NCI-H1048 (cell line): ENCODE data around the gene GP9.
A peak's percentile ranks its signal among the peaks of the same experiment; 100 is the strongest.

Experiments
- DNase-seq: peaks from one replicate; lab custom pipeline; 2025; lab: John Stamatoyannopoulos, UW

The GP9 gene

DNA sequence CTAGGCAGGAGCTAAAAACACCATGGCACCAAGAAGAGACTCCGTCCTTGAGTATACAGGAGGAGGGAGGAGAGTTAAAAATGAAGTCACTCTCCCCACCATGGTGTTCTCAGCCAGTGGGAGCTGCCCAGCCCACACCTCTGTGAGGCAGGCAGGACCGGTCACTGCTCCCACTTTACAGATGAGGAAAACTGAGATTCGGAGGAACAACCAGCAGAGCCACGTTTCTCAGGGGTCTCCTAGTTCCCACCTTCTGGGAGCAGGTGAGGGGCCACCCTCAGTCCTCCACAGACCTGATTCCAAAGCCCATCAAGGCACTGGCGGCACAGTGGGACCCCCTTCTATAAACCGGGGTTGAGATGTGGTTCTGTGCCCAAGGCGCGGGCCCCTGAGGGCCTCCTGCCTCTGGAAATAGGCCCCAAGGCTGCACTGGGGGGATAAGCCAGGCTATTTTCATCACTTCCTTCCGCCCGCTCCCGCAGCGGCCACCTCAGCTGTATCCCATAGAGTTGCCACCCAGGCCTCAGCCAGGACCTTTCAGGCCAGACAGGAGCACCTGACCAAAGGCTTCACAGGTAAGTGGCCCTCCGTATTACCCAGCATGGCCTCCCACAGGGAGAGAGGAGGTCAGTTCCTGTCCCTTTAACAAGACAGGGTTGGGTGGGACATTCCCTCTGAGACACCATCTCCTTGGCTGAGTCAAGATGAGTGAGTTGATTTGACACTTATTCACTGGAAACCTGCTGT, at the start of gene GP9:
TSS of gene GP9 (plus strand) at position 504 of the 747 bp plus-strand sequence. CDS start 961 bp downstream, outside the sequence.
- no peak for DNase-seq

- no peak for DNase-seq
These were observed 47.1 kb upstream of the GP9 start for GRCh38 chr3:129013491-129013891.

DNA sequence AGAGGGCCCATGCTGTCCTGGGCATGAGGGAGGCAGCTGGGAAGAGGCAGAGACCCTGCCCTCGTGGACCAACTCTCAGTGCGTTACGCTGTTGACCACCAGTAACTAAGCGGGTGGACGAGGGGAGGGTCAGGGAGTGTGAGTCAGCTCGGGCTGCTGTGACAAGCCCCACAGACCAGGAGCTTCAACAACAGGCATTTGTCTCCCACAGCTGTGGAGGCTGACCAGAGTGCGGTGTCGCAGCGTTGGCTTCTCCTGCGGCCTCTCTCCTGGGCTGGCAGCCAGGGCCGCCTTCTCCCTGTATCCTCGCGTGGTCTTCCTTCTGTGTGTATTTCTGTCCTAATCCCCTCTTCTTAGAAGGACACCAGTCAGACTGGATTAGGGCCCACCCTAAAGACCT, 46.4 kb upstream of the GP9 start:
- no peak for DNase-seq

DNA sequence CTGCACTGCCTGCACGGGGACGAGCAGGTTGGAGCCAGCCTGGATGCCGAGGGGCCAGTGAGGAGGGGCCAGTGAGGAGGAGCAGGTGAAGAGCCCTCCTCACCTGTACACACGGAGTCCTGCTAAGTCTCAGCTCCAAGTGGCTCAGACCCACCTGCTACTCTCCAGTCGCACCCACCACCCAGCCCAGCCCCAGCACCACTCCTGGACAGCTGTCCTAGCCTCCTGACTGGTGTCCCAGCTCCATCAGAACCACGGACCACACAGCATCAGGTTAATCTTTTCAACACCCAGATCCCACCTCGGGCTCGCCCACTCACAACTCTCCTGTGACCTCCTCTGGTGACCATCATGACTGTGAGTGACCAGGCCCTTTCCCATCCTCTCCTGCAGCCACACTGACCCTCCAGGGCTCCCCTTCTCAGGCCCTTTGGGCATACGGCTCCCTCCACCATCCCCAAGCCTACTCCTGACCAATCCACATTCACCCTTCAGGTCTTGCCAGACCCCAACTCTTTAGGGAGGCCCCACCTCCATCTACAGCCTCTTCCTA, 45.7 kb upstream of the GP9 start:
- DNase-seq, result no peak

GRCh38 chr3:129015388-129016105, 45.0 kb upstream of the GP9 start:
- DNase-seq, result no peak

DNA sequence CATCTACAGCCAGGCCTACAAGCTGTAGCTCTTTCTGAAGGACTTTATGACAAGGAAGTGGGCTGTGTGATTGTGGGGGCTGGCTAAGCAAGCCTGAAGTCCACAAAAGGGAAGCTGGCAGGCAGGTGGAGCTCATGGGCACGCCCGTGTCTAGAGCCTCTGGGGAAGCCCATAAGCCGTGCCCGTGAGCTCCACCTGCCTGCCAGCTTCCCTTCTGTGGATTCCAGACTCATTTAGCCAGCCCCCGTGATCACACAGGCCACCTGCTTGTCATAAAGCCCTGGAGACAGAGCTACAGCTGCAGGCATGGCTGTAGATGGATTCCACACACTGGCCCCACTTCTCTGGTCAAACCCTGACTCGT, 44.2 kb upstream of the GP9 start:
- no peak for DNase-seq

DNA sequence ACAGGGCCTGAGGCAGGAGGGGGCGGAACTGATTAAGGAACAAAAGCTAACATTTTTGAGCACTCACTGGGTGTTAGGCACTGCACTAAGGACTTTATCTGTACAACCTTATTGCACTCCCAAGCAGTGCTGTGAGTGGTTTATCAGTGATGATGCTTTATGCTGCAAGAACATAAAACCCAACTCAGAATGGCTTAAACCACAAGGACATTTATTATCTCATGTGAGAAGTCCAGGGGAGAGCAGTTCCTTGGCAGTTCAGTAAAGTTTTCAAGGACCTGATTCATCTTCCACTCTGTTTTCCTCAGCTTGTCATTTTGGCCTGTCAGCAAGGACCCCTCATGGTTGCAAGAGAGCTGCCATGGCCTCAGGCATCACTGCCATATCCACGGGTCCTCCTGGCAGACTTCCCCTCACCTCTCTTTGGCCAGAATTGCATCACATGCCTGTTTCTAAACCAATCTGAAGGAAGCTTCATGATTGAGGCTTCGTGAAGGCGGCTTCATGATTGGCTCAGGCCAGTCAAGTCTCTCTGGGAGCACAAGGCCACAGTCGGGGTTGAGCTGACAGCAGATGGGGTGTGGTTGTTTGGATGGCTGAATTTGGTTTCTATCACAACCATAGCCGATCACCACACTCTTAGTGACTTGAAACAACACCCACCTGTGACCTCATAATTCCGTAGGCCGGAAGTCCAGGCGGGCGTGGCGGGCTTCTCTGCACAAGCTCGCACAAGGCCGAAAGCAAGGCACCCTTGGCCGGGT, 43.7 kb upstream of the GP9 start:
- no peak for DNase-seq

DNA sequence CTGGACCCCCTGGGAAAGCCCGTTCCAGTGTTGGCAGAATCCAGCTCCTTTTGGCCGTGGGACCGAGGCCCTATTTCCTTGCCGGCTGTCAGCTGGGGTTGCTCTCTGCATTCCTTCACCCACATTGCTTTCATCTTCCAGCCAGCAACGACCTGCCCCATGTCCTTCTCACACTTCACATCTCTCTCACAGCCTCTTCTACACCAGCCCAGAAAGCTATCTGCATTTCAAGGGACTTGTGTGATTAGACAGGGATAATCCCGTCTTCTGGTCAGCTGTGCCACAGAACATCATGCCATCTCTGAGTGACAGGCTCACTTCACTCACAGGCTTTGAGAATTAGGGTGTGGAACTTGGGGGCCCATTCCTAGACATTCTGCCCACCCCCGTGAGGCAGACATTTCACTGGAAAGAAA, 43.1 kb upstream of the GP9 start:
- no peak for DNase-seq

GRCh38 chr3:129018271-129018670, 42.3 kb upstream of the GP9 start:
- DNase-seq, result no peak

DNA sequence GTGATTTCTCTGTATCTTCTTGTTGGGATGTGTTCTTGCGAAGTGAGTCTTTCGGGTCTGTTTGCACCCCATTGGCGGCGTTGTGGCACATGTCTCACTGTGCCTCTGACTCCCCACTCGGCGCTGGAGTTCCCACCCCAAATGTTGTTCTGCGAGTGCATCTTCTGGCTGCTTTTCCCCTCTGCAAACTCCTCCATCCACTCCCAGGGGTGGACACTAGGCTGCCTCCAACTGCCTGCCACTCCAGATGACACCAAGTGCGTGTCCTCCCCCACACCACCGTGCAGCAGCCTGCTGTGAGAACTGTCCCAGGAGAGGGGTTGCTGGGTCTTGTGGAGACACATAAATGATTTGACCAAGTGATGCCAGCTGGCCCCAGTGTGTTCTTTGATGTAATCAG, 41.8 kb upstream of the GP9 start:
- no peak for DNase-seq

- no peak for DNase-seq
These were observed 41.3 kb upstream of the GP9 start for GRCh38 chr3:129019266-129019665.

DNA sequence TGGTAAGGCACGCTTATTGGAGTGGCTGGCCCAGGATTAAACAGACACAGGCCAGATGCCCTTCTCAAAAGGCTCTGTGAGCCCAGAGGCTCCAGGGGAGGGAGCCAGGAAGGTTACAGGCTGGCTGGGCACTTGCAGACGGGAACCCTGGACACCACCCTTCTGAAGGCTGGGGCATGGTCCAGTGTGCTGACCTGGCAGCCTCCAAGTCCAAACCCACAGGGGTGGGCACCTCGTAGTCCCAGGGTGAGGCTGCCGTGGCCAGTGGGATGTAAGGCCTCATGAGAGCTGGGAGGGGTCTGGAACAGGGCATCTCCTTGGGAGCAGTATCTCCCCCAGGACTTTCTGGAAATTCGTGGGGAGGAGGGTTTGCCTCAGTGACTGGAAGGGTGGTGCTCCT, 39.9 kb upstream of the GP9 start:
- no peak for DNase-seq

DNA sequence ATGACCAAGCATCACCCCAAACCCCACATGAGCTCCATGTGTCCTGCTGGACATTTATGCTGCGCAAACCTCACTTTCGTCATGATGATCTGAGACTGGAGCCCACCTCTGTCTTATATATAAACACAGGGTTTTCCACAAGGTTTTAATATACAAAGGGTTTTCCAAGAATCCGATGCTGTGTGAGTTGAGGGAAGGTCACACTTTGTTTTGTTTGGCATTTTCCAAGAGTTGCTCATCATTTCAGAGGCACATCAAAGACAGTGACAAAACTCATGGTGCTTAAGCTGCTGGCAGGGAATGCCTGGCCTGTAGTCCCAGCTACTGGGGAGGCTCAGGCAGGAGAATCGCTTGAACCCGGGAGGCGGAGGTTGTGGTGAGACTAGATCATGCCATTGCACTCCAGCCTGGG, 39.4 kb upstream of the GP9 start:
- no peak for DNase-seq

GRCh38 chr3:129022114-129023007, 38.2 kb upstream of the GP9 start:
- no peak for DNase-seq

- no peak for DNase-seq
These were observed 37.6 kb upstream of the GP9 start for GRCh38 chr3:129023008-129023358.

DNA sequence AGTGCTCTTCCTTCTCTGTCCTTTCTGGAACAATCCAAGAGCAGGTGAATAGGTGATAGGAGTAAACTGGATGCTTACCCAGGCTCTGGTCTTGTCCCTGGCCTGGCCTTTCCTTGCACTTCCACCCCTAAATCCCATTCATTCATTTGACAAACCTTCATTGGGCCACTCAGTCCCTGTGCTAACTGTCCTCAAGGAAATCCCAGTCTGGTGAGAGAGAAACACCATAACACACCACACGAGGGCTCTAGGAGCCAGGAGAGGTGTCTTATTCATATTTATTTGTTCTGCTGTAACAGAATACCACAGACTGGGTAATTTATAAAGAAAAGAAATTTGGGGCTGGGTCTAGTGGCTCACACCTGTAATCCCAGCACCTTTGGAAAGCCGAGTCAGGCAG, 36.7 kb upstream of the GP9 start:
- DNase-seq, result no peak

DNA sequence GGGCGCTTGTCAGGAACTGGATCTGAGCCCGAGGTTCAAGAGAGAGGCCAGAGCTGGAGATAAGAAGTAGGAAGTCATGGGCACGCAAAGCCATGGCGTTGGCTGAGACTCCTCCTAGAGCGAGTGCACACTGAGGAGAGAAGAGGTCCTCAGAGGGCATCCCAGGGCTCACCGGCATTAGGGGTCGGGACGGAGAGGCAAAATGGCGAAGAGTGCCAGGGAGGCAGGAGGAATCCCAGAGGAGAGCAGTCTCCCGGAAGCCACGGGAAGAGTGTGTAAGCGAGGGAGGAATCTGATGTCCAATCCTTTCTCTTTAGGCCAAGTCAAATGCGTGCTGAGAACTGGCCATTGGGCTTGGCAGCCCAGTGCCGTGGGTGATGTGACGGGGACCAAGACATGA, 35.5 kb upstream of the GP9 start:
- no peak for DNase-seq

GRCh38 chr3:129025691-129026435, 34.7 kb upstream of the GP9 start:
- no peak for DNase-seq

GRCh38 chr3:129026728-129027543, 33.6 kb upstream of the GP9 start:
- DNase-seq, result peak; percentile 44

GRCh38 chr3:129027544-129027880, 33.1 kb upstream of the GP9 start:
- DNase-seq, result no peak
